C4-2B (cell line): ENCODE measurements around the gene SMPX.

ENCODE experiments used
- H3K27ac ChIP-seq: fragments of 450-650 bp; 2 replicates; pipeline ENCODE4 v1.5.1; 2017
- ZFX ChIP-seq: fragments of 450-650 bp; IDR thresholded peaks from 2 replicates; pipeline ENCODE4 v1.6.1; 2017
- TF ChIP-seq, protein P1 (sequence below): fragments of 450-650 bp; conservative IDR thresholded peaks from 2 replicates; pipeline ENCODE4 v1.5.1; 2017; ENCODE audit warnings: mild to moderate bottlenecking

SMPX gene

DNA sequence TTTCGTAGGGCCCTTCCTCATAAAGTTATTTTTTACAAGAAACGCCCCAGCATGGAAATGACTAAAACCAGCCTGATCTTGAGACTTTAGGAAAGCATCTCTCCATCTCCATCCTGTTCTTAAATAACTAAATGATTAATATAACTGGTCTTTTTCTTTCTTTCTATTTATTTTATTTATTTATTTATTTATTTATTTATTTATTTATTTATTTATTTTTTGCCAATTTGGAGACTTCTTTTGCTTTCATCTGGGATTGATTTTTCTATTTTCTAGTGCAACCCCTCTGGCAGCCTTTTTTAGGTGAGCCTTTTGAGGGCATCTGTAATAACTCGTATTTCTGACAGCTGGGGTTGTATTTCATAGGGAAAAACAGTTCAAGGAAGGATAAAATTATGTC is 98.6 kb downstream of the SMPX start:
- TF ChIP-seq ZFX = no peak

DNA sequence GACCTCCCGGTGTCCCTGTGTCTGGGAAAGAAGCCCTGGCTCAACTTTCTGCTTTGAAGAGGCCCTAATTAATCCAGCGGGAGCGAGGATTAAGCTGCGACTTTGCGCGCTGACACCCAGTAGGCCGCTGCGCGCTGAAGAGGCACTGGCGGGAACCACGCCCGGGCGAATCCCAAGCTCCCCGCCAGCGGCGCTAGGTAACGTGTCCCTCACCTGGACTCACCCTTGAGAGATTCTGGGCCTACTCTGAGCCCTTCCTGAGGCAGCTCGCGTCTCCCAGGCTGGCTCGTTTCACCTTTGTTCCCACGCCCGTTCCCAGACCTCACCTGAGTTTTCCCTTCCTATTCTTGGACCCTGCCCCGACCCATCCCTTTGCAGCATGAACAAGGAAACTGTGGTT is 99.2 kb downstream of the SMPX start:
- TF ChIP-seq, protein P1, sequence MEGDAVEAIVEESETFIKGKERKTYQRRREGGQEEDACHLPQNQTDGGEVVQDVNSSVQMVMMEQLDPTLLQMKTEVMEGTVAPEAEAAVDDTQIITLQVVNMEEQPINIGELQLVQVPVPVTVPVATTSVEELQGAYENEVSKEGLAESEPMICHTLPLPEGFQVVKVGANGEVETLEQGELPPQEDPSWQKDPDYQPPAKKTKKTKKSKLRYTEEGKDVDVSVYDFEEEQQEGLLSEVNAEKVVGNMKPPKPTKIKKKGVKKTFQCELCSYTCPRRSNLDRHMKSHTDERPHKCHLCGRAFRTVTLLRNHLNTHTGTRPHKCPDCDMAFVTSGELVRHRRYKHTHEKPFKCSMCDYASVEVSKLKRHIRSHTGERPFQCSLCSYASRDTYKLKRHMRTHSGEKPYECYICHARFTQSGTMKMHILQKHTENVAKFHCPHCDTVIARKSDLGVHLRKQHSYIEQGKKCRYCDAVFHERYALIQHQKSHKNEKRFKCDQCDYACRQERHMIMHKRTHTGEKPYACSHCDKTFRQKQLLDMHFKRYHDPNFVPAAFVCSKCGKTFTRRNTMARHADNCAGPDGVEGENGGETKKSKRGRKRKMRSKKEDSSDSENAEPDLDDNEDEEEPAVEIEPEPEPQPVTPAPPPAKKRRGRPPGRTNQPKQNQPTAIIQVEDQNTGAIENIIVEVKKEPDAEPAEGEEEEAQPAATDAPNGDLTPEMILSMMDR = no peak
- no peak for TF ChIP-seq ZFX
- H3K27ac ChIP-seq = no peak overlapping the region

More for the DNA sequence above, 98.6 kb downstream of the SMPX start:
- no peak overlapping the region for H3K27ac ChIP-seq

DNA sequence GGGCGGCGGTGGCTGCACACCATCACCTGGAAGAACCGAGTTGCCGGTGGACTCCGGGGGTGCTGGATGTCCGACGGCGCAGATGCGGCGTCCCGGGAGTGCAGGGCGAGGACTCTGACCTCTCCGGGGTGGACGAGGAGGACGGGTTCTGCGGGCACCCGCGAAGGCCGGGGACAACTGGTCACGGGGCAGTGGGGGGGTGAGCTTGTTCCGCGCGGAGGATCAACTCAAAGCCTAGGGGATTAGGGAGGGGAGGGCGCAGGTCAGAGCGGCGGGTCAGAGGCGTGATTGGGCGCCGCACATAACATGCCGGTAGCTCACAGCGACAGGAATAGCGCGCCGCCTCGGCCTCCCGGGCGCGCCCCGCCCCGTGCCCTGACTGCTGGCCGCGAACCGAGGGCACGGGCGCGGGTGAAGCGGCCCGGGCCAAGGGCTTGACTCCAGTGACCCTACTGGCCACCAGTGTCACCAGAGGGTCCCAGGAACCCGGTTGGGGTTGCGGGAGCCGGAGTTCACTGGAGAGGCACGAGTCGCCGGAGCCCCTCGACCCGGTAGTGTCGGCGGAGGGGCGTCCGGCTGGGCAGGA is 99.7 kb downstream of the SMPX start, which contains the start of gene KLHL34:
KLHL34 (minus strand) TSS at position 179 of the 586 bp plus-strand sequence. CDS start 542 bp downstream, outside the sequence.
- TF ChIP-seq ZFX = no peak
- TF ChIP-seq, protein P1 = no peak
- H3K27ac ChIP-seq = no peak within 1 kb of the TSS

DNA sequence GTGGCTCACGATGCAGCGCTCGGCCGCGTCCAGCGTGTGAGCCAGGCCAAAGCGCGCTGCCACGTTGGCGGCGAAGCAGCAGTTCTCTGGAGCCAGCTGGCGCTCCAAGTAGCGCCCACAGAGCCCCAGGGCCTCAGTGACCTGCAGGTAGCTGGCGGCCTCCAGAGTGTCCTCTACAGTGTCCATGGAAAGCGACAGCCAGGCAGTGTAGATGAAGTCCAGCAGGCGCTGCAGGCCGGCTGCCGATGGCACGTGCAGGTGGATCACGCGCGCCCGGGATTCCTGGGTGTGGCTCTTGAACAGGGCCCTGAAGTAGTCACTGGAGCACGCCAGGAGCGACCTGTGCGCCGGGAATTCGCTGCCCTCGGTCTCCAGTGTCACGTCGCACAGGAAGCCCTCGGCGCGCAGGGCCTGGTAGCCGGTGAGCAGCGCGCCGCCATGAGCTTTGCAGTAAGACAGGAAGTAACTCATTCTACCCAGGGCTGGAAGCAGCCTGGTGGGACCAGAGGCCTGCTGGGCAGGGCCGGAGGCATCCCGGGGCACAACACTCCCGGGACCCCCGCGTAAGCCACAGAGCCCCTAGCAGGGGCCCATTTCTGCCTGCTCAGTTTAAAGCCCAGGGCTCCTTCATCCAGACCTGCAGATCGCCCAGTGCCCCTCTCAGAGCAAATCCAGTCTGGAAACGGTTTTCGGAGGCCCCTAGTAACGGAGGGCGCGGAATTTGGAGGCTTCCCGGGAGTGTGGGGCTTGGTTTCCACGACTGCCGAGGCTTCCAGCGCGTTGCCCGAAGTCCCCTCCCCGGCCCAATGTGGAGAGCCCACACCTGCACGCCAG is 100.4 kb downstream of the SMPX start:
- TF ChIP-seq, protein P1 = no peak
- no peak for TF ChIP-seq ZFX
- H3K27ac ChIP-seq = no peak overlapping the region

DNA sequence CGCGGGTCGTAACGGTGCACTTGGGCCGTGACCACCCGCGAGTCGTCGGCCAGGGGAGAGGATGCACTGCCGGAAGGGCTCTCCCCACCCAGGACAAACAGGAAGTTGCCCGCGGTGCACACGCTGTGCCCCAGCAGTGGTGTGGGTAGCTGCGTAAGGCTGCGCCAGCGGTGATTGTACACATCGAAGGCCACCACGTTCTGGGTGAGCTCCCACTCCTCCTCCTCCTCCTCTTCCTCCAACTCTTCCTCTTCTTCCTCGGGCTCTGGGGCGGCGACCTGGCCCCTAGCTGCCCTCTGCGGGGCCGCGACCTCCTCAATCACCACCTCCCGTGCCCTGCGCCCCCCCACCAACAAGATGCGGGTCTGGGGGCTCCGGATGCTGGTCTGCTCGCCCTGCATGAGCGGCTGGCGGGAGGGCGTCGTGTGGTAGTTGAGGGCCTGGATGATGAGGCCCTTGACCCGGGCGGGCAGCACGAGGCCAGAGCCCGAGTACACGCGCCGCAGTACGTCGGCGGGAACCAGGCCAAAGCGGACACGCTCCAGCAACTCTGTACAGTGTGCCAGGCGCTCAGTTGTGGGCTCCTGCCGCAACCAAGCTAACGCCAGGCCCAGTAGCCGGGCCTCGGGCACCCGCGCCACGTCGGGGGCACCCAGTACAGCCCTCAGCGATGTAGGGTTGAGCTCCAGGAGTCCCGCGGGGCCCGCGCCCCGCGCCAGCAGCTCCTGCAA is 101.2 kb downstream of the SMPX start:
- no peak overlapping the region for H3K27ac ChIP-seq
- TF ChIP-seq, protein P1 = no peak
- TF ChIP-seq ZFX = no peak
